CD4-positive, alpha-beta T cell treated with Interleukin-6 at 100 ng/mL for 8 hours (primary cell): ENCODE data around the gene KPNA6.

Experiments used
- DNase-seq: peaks from one replicate; pipeline ENCODE4 v3.0.0-alpha.2; 2020; ENCODE audit warnings: mixed read lengths, low spot score

The KPNA6 gene

DNA sequence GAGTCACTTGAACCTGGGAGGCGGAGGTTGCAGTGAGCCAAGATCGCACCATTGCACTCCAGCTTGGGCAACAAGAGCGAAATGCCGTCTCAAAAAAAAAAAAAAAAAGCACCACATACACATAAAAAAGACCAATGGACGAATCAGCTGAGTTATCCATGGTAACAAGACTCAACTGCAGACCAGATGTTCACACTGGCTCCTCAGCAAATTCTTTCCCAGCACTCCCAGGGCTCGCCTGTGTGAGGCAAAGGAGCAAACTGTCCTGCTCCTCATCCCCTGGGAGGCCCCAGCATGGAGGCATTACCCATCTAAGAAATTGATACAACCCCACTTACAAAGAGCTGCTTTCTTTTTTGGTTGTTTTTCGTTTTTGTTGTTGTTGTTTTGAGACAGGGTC lies 111.2 kb downstream of the KPNA6 start:
- no peak for DNase-seq

DNA sequence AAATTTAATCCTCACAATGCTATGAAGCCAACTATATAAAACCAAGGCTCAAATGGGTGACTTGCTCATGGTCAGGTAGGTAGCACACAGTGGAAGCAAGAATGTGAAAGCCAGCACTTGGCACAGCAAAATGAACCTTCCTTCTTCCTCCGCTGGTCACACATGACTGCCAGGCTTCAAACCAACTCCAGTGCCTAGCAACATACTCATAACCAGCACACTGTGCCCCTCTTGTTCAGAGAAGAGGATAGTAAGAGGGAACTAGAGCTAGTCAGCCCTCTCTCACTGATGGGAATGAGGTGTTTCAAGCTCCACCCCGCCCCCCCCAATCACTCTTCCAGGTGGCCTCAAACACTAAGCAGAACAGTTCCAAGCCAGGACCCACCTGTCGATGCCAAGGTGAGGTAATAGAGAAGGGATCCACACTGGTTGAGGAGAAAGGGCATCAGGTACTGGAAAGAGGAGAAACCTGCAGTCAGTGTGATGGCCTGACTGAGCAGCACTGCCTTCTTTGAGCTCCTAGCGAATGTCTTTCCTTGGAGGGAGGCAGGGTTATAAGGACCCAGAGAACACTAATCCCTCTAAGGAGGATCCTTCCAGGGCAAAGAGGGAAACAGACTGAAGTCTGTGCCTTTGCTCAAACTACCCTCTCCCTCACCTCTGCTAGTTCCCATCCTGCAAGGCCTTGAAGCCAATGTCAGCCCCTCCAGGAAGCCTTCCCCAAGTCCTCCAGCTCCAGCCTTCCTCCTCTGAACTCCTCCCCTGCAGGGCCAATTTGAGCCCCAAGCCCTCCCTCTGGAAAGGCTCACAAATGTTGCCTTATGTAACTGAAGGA lies 113.1 kb downstream of the KPNA6 start:
- DNase-seq: no peak

DNA sequence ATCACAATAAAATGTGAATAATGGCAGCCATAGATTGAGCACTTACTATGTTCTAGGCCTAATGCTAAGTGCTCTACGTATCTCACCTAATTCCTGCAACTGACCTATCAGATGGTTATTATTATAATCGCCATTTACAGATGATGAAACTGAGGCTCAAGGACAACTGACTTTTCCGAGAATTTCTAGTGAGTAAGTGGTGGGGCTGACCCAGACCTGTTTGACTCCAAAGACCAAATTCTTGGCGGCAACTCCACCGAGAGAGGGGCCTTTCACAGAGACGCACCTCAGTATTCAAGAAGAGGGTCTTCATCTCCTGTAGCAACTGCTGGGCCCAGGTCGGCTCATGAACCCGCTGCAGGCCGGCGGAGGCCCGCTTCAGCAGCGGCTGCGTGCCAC lies 113.7 kb downstream of the KPNA6 start:
- no peak for DNase-seq

DNA sequence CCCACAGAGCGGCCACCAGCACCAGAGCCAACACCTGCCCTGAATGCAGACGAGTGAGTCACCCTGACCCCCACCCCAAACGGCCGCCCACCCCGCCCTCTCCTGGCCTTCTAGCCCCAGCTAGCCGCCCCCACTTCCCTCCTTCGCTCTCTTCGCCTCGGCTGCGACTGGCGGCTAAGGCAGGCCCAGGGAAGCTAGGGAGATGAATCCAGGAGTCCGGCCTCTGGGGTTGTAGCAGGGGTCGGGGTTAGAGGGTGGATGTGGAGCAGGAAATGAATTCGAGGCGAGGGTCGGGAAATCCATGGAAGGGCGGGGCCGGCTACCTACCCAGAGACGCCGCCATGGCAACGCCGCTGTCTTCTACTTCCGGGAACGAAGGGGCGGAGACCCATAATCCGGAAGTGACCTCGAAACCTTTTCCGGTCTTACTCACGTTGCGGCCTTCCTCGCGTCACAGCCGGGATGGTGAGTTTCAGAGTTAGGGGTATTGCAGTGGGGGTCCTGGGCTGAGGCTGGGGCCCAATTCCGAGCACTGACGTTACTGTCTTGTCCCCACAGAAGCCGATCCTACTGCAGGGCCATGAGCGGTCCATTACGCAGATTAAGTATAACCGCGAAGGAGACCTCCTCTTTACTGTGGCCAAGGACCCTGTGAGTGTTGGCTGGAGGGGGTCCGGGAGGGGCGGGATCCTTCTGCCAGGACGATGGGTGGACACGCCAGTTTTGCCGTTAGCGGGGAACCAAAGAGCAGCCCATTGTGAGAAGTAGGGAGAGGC lies 114.3 kb downstream of the KPNA6 start, which contains the start of the genes EIF3I and TMEM234:
TSS of gene EIF3I (plus strand) at position 428 of the 776 bp plus-strand sequence. CDS start at position 463, 35 bp downstream.
TSS of gene TMEM234 (minus strand) at position 374 of the 776 bp plus-strand sequence. CDS start at position 343, 31 bp downstream.
- DNase-seq: peak; percentile 91

DNA sequence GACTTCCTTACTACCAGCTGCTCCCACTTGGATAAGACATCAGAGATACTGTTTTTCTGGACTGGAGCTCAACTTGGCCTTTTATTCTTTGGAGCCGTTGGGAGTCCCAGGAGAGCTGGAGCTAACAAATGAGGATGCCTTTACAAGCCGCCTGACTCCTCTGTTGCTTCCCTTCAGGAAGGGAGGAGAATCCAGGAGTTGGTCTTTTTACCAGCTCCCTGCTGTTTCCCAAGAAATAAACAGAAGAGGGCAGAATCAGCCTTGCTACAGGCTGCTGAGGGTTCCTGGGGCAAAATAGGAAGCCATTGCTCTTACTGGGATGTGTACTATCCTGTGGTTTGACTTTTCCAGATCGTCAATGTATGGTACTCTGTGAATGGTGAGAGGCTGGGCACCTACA lies 115.8 kb downstream of the KPNA6 start:
- DNase-seq: no peak

DNA sequence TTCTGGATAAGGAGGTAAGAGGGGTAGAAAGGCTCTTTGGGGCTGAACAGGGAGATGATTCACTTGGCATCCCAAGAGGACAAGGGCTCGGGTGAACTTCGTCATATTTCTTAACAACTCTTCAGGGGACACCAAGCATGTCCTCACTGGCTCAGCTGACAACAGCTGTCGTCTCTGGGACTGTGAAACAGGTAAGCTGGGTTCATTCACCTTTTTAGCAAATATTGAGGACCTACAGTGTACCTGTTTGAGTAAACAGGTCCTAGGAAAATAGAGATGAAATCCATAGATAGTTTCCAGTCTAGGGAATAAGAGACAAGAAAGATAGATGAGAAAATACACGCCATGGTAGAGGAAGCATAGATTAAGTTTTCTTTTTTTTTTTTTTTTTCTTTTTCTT lies 116.4 kb downstream of the KPNA6 start:
- no peak for DNase-seq
